GM23248 (cell line): ENCODE measurements around the gene SEMA6D. TPM values are rescaled to one million over a fixed set of nuclear protein-coding genes. Genes with fewer than 3 reads are reported as not detected.

ENCODE experiments used
- DNase-seq: peaks from one replicate; pipeline ENCODE4 v3.0.0-alpha.2; 2015
- H2AFZ ChIP-seq: fragments of 200-600 bp; sonication (generic); 2 replicates; pipeline ENCODE4 v1.6.1; 2016; ENCODE audit warnings: antibody characterized with exemption
- H3F3A ChIP-seq: fragments of 200-600 bp; sonication (generic); 2 replicates; pipeline ENCODE4 v1.6.1; 2016; ENCODE audit warnings: mild to moderate bottlenecking, antibody characterized with exemption, mixed run types; ENCODE audit not compliant: insufficient read depth
- H3K27ac ChIP-seq: fragments of 200-600 bp; sonication (generic); 2 replicates; pipeline ENCODE4 v1.5.1; 2016; ENCODE audit warnings: mild to moderate bottlenecking
- H3K27me3 ChIP-seq: fragments of 200-600 bp; sonication (generic); replicated peaks from 2 replicates; pipeline ENCODE4 v1.6.1; 2016; ENCODE audit warnings: mild to moderate bottlenecking; ENCODE audit not compliant: insufficient read depth
- H3K36me3 ChIP-seq: fragments of 200-600 bp; sonication (generic); 2 replicates; pipeline ENCODE4 v1.6.1; 2016; ENCODE audit warnings: low read depth, mild to moderate bottlenecking
- H3K4me1 ChIP-seq: fragments of 200-600 bp; sonication (generic); 2 replicates; pipeline ENCODE4 v1.6.1; 2016; ENCODE audit warnings: mild to moderate bottlenecking; ENCODE audit not compliant: insufficient read depth
- H3K4me2 ChIP-seq: fragments of 200-600 bp; sonication (generic); one replicate; pipeline ENCODE4 v1.6.1; 2016; ENCODE audit warnings: mild to moderate bottlenecking; ENCODE audit not compliant: unreplicated experiment
- H3K4me3 ChIP-seq: fragments of 200-600 bp; sonication (generic); 2 replicates; pipeline ENCODE4 v1.5.1; 2016; ENCODE audit warnings: mild to moderate bottlenecking
- H3K79me2 ChIP-seq: fragments of 200-600 bp; sonication (generic); 2 replicates; pipeline ENCODE4 v1.6.1; 2016; ENCODE audit warnings: mild to moderate bottlenecking; ENCODE audit not compliant: insufficient read depth
- H3K9ac ChIP-seq: fragments of 200-600 bp; sonication (generic); 2 replicates; pipeline ENCODE4 v1.6.1; 2016; ENCODE audit warnings: mild to moderate bottlenecking
- H3K9me2 ChIP-seq: fragments of 200-600 bp; sonication (generic); 2 replicates; pipeline ENCODE4 v1.6.1; 2016; ENCODE audit warnings: mixed run types, mild to moderate bottlenecking, moderate library complexity; ENCODE audit not compliant: insufficient read depth
- H3K9me3 ChIP-seq: fragments of 200-600 bp; sonication (generic); one replicate; pipeline ENCODE4 v1.6.1; 2017; ENCODE audit warnings: low read depth
- H4K20me1 ChIP-seq: fragments of 200-600 bp; sonication (generic); 2 replicates; pipeline ENCODE4 v1.6.0; 2016; ENCODE audit not compliant: insufficient read depth
- EZH2 ChIP-seq: fragments of 200-600 bp; sonication (generic); IDR thresholded peaks from 2 replicates; pipeline ENCODE4 v1.6.1; 2018; ENCODE audit warnings: antibody characterized with exemption, mild to moderate bottlenecking; ENCODE audit not compliant: insufficient read depth, poor library complexity, severe bottlenecking
- EZH2phosphoT487 ChIP-seq: fragments of 200-600 bp; sonication (generic); IDR thresholded peaks from 2 replicates; pipeline ENCODE4 v1.6.1; 2018; ENCODE audit warnings: antibody characterized with exemption, moderate library complexity, mild to moderate bottlenecking, low read depth; ENCODE audit not compliant: insufficient read depth
- WGBS, 2 experiments: methylation state at CpG; one replicate each; pipeline ENCODE4 v1.1.6; 2015 to 2017; ENCODE audit warnings: low lambda C conversion rate in 2 of 2, low coverage in 1 of 2; ENCODE audit errors: missing lambda C conversion rate in 2 of 2; 5-methylcytosine and 5-hydroxymethylcytosine counted together
- in situ Hi-C: fragments of 300-500 bp; cut with MboI; formaldehyde crosslinking; loops from 2 replicates; pipeline ENCODE4 v1.15.0; 2020
- polyA plus RNA-seq: library from polyadenylated mRNA; unstranded; fragments of >200 nt; fragmentation: Nextera tagmentation; extraction: Ambion mirVana; gene quantifications from 2 replicates; pipeline ENCODE4 v1.2.1, GENCODE V29; 2016
- total RNA-seq: library from RNA; depleted of rRNA; stranded (reverse); fragments of >200 nt; shearing (Covaris generic); gene quantifications from 2 replicates; pipeline ENCODE4 v1.2.3, GENCODE V29; 2014

SEMA6D gene
- total and polyA plus RNA-seq, 2 experiments from 2014 or later = 0.86 to 1.4 TPM

DNA sequence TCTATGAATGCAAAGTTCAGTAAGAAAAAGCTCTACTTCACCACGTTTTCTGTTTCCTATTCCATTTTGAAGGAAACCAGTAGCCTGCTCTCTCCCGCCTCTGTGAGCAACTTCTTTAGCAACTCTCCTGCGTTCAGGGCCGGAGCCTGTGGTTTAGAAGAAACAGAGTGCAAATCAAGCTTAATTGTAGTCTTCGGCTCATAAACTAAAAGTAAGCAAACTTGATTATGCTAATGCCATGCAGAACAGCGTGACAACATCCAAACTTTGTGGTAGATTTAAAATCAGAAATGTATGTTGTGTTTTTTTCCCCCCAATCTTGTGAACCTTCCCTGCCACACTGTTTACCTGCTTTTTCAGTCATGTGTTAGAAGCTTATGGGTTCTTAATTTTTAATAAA is 87.4 kb downstream of the SEMA6D start:
- Histone ChIP-seq H3K4me1 (no peaks in the 10 kb centered on the region), H2AFZ (no peak overlapping the region), H3K27me3 (no peaks in the 10 kb centered on the region), H3K9me2 (no peaks in the 10 kb centered on the region), H3F3A (no peaks in the 10 kb centered on the region), H3K4me2 (no peak overlapping the region), H3K79me2 (no peaks in the 10 kb centered on the region), H4K20me1 (no peaks in the 10 kb centered on the region), H3K9me3 (no peaks in the 10 kb centered on the region), H3K27ac (no peak overlapping the region), H3K9ac (no peak overlapping the region), H3K36me3 (no peaks in the 10 kb centered on the region), H3K4me3 (no peak overlapping the region)
- DNase-seq = no peak
- TF ChIP-seq EZH2 (no peak), EZH2phosphoT487 (no peak)
- WGBS, 2 experiments = 43 to 50% methylated on average over 6 of the region's 6 CpGs
- in situ Hi-C loops = no loop called here

- Histone ChIP-seq H4K20me1 (no peaks in the 10 kb centered on the region), H3K36me3 (no peaks in the 10 kb centered on the region), H3F3A (no peaks in the 10 kb centered on the region), H3K27ac (no peak overlapping the region), H3K4me1 (no peaks in the 10 kb centered on the region), H3K4me3 (no peak overlapping the region), H2AFZ (no peak overlapping the region), H3K9me3 (no peaks in the 10 kb centered on the region), H3K9me2 (no peaks in the 10 kb centered on the region), H3K27me3 (no peaks in the 10 kb centered on the region), H3K9ac (no peak overlapping the region), H3K4me2 (no peak overlapping the region), H3K79me2 (no peaks in the 10 kb centered on the region)
- DNase-seq = no peak
- 36 to 54% methylated on average over 2 of the region's 2 CpGs for WGBS, 2 experiments
- in situ Hi-C loops = no loop called here
- TF ChIP-seq EZH2phosphoT487 (no peak), EZH2 (no peak)
Observed at GRCh38 chr15:47806008-47806407, 88.7 kb downstream of the SEMA6D start.

GRCh38 chr15:47811172-47811571 is 93.9 kb downstream of the SEMA6D start:
- H3K9ac ChIP-seq = no peak overlapping the region
- H3K4me3 ChIP-seq = no peak overlapping the region
- no peak overlapping the region for H3K27ac ChIP-seq
- no peak overlapping the region for H2AFZ ChIP-seq
- in situ Hi-C loops = no loop called here
- 0 to 43% methylated on average over 1 of the region's 1 CpG for WGBS, 2 experiments
- H3K36me3 ChIP-seq = no peaks in the 10 kb centered on the region
- no peaks in the 10 kb centered on the region for H4K20me1 ChIP-seq
- no peaks in the 10 kb centered on the region for H3K4me1 ChIP-seq
- H3K9me2 ChIP-seq = no peaks in the 10 kb centered on the region
- no peak for DNase-seq
- H3K4me2 ChIP-seq = no peak overlapping the region
- no peaks in the 10 kb centered on the region for H3K27me3 ChIP-seq
- H3K9me3 ChIP-seq = no peaks in the 10 kb centered on the region
- no peaks in the 10 kb centered on the region for H3F3A ChIP-seq
- TF ChIP-seq EZH2phosphoT487 (no peak), EZH2 (no peak)
- H3K79me2 ChIP-seq = no peaks in the 10 kb centered on the region

DNA sequence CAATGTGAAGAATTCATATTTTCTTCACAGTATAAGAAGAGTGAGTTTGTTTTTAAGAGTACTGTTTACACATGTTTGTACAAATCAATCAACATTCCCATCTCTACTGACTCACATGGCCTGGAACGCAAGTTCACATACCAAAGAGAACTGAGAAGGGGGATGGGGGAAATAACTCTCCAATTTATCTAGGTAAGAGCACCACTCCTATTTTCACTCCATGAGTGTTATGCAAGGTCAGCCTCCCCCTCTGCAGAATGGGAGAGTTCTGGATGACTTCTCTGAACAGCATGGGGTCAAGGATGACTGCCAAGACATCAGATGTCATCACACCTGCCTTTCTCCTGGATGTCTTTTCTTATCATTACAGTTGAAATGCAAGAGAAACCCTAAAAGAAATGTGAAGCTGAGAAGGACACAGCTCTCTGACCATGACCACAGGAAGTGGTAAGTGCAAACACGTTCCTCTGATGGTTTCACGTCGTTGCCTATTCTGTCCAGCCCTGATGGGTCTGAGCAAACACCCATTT is 95.2 kb downstream of the SEMA6D start:
- Histone ChIP-seq H3K27me3 (no peaks in the 10 kb centered on the region), H3K9ac (no peak overlapping the region), H3F3A (no peaks in the 10 kb centered on the region), H3K27ac (no peak overlapping the region), H3K79me2 (no peaks in the 10 kb centered on the region), H3K4me2 (no peak overlapping the region), H3K4me1 (no peaks in the 10 kb centered on the region), H2AFZ (no peak overlapping the region), H4K20me1 (no peaks in the 10 kb centered on the region), H3K9me2 (no peaks in the 10 kb centered on the region), H3K9me3 (no peaks in the 10 kb centered on the region), H3K36me3 (no peaks in the 10 kb centered on the region), H3K4me3 (no peak overlapping the region)
- DNase-seq = peak; percentile 6
- TF ChIP-seq EZH2 = no peak
- TF ChIP-seq EZH2phosphoT487 = no peak
- in situ Hi-C loops = no loop called here
- WGBS, 2 experiments = 76 to 77% methylated on average over 4 of the region's 4 CpGs
